Measurements from ENCODE around the gene OVCH1.
"Not testable (repeated sequence)": the region's sequence is repeated elsewhere in the genome, so short reads cannot be mapped to it uniquely, and the experiment has no call there.

The OVCH1 gene

DNA sequence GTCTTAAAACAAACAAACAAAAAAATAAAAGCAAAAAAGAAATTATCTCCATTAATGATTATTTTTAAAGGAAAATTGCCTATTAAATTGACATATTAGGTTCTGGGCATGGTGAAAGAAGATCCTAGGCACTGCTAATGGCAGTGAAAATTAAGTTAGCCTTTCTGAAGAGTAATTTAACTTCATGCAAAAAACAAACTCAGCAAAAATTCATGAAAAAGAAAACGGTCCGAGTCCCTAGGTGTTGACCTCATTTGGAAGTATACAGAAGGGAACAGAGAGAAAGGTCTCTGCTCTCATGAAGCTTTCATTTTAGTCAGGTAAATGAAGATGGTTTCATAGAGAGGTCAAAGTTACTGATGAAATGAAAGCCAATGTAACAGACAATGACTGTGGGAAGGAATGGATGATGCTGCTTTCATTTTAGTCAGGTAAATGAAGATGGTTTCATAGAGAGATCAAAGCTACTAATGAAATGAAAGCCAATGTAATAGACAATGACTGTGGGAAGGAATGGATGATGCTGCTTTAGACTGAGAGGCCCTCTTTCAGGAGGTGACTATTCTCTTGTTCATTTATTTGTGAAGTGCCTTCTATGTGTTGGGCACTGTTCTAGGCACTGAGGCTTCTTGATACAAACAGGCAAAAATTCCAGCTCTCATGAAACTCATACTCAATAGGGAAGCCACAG is 50.1 kb downstream of the OVCH1 start:
- Mint-ChIP-seq H3K27me3 (peaks cover 8% of the 10 kb centered on the region), H3K9me3 (ENCODE audit: low read depth) (no peaks in the 10 kb centered on the region), H3K4me1 (ENCODE audit: low read depth) (no peaks in the 10 kb centered on the region), H3K36me3 (no peaks in the 10 kb centered on the region), H3K27ac (no peak overlapping the region), H3K4me3 (no peak overlapping the region)

DNA sequence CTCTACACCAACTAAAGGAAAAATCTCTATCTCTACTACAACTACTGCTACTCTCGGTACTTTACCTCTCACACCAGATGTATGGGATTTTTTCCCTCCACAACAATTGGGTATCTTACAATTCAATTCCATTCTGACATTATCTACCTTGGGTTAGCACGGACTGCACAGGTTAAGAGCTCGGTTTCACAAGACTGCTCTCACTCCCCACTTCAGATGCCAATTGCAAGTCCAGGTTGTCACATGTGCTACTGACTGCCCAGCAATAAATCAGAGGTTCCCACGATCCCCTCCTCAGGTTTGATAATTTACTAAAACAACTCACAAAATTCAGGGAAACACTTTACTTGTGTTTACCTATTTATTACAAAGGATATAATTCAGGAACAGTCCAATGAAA is 58.0 kb downstream of the OVCH1 start:
- peaks cover 12% of the 10 kb centered on the region for H3K27me3 Mint-ChIP-seq
- H3K4me3 Mint-ChIP-seq, result no peak overlapping the region
- no peaks in the 10 kb centered on the region for H3K4me1 Mint-ChIP-seq (ENCODE audit: low read depth)
- no peak overlapping the region for H3K27ac Mint-ChIP-seq
- no peaks in the 10 kb centered on the region for H3K36me3 Mint-ChIP-seq
- H3K9me3 Mint-ChIP-seq (ENCODE audit: low read depth), result no peaks in the 10 kb centered on the region

DNA sequence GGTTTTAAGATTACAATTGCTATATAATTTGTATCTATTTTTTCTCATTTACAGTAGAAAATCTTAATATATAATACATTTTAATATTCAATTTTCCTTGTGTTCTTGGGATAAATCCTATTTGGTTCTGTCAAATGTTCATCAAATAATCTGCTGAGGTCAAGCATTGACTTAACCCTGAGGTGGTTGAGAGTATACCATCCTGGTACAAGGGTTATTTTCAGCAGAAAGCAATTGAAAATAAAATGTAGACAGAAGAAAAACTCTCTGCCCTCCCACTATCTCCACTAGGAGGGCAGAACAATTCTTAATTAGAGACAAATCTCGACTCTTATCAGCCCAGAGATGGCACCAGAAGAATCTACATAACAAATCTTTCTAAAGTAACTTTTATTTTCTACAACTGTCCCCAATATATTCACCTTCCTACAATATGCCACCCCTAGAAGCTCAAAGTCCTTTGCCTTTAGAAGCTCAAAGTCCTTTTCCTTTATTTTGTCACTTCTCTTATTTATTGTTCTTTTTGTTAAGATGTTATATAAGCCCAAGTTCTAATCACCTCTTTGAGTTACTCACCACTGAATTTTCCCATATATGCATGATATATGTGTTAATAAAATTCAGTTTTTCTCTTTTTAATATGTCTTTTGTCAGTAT is 58.6 kb downstream of the OVCH1 start:
- H3K27ac Mint-ChIP-seq, result no peak overlapping the region
- H3K36me3 Mint-ChIP-seq, result no peaks in the 10 kb centered on the region
- H3K4me3 Mint-ChIP-seq, result no peak overlapping the region
- H3K9me3 Mint-ChIP-seq (ENCODE audit: low read depth), result no peaks in the 10 kb centered on the region
- peaks cover 12% of the 10 kb centered on the region for H3K27me3 Mint-ChIP-seq
- H3K4me1 Mint-ChIP-seq (ENCODE audit: low read depth), result no peaks in the 10 kb centered on the region

DNA sequence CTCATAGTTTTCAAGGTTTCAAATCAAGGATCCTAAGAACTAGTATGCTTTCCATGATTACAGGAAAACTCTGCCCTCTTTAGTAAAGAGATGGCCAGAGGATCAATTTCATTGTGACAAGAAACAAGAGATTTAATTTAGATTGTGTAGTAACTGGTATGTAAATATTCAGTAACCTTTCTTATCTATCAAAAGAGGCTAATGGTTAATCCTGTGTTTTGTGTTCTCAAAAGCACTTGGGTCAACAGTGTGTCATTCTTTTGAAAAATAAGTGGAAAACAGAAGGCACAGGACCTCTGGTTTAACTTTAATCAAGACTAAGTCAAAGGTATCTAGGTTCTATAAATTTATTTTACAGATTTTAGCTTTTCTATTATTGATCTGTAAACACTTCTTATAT is 59.9 kb downstream of the OVCH1 start:
- Mint-ChIP-seq H3K27ac (no peak overlapping the region), H3K36me3 (no peaks in the 10 kb centered on the region), H3K4me3 (no peak overlapping the region), H3K9me3 (ENCODE audit: low read depth) (no peaks in the 10 kb centered on the region), H3K4me1 (ENCODE audit: low read depth) (no peaks in the 10 kb centered on the region), H3K27me3 (peaks cover 11% of the 10 kb centered on the region)

DNA sequence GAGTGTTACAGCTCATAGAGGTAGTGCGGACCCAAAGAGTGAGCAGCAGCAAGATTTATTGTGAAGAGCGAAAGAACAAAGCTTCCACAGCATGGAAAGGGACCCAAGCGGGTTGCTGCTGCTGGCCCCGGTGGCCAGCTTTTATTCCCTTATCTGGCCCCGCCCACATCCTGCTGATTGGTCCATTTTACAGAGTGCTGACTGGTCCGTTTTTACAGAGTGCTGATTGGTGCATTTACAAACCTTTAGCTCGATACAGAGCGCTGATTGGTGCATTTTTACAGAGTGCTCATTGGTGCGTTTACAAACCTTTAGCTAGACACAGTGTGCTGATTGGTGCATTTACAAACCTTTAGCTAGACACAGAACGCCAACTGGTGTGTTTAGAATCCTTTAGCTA is 60.7 kb downstream of the OVCH1 start:
- not testable (repeated sequence) for H3K9me3 Mint-ChIP-seq (ENCODE audit: low read depth); H3K4me3 Mint-ChIP-seq; H3K27ac Mint-ChIP-seq; H3K4me1 Mint-ChIP-seq (ENCODE audit: low read depth); H3K36me3 Mint-ChIP-seq
- peaks cover 17% of the 10 kb centered on the region for H3K27me3 Mint-ChIP-seq

DNA sequence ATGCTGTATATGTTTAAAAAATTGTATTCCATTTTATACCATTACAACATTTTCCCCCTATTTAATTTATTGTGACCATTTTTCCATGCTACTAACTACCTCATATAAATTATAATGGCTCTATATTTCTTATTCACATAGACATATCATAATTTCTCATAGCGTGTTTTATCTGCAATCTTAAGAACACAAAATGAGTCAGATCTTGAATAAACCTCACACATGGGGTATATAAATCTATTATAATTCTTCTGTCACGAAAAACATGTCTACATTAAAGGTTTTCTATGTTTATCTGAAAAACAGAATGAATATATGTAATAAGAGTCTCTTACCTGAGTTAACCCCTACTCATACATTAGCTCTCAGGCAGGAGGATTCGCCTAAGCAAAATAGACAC is 66.0 kb downstream of the OVCH1 start:
- Mint-ChIP-seq H3K9me3 (ENCODE audit: low read depth) (no peaks in the 10 kb centered on the region), H3K27me3 (peaks cover 9% of the 10 kb centered on the region), H3K4me3 (no peak overlapping the region), H3K4me1 (ENCODE audit: low read depth) (peaks cover 3% of the 10 kb centered on the region), H3K27ac (no peak overlapping the region), H3K36me3 (no peaks in the 10 kb centered on the region)

DNA sequence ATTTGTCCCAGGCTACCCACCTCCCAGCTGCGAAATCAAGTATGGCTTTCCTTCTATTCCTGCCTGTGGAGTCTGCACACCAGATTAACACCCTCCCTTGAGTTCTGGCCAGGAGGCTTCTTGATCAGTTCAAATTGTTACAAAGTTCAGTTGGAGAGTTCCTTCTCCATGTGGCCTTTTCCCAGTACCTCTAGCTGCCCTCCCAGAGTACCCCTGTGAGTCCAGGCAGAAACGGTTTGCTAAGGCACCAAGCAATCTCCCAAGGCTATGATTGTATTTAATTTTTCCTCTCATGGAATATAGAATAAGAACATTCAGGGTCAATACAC is 66.8 kb downstream of the OVCH1 start:
- Mint-ChIP-seq H3K4me3 (no peak overlapping the region), H3K4me1 (ENCODE audit: low read depth) (peaks cover 3% of the 10 kb centered on the region), H3K36me3 (no peaks in the 10 kb centered on the region), H3K9me3 (ENCODE audit: low read depth) (no peaks in the 10 kb centered on the region), H3K27ac (no peak overlapping the region), H3K27me3 (peaks cover 7% of the 10 kb centered on the region)

DNA sequence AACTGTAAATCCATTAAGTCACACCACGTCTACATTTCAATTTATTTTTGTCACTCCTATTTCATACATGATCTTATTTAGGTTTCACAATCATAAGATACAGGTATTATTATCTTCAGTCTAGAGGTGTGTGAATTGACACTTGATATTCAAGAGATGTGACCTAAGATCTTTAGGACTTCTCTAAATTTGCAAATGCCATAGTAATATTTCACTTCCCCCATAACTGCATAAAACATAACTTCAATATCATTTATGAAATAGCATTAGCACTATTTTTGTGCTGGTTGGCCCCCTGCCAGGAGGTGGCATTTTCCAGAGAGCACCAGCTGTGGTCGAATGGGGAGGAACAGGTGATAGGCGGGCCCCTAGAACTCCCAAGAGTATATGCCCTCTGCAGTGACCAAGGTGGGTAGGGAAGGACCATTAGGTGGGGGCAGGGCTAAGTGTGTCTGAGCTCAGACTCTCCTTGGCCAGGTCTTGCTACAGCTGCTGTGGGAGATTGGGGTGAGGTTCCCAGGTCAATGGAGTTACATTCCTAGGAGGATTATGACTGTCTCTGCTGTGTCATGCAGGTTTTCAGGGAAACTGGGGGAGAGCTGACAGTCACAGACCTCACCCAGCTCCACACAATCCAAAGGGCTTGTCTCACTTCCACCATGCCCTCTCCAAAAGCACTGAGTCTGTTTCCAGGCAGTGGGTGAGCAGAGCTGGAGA is 67.3 kb downstream of the OVCH1 start:
- H3K4me3 Mint-ChIP-seq, result no peak overlapping the region
- H3K27ac Mint-ChIP-seq, result no peak overlapping the region
- peaks cover 3% of the 10 kb centered on the region for H3K4me1 Mint-ChIP-seq (ENCODE audit: low read depth)
- H3K9me3 Mint-ChIP-seq (ENCODE audit: low read depth), result no peaks in the 10 kb centered on the region
- H3K27me3 Mint-ChIP-seq, result peaks cover 7% of the 10 kb centered on the region
- no peaks in the 10 kb centered on the region for H3K36me3 Mint-ChIP-seq

DNA sequence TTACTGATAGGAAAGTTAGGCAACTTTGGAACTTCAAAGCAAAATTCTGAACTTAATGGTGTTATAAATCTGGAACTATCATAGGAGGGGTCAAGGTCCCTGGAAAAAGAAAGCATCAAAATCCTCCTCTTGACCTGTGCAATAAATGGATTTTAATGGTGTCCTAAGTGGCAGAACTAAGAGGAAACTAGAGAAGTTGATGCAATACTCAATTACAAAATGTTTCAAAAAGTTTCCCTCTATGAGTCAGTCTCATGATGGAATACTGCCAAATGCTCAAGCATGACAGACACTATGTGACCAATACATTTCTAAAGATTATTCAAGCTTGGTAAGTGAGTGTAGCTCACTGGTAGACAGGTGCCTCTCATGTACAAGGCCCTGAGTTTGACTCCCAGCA is 68.9 kb downstream of the OVCH1 start:
- Mint-ChIP-seq H3K4me3 (no peak overlapping the region), H3K27ac (no peak overlapping the region), H3K27me3 (peaks cover 8% of the 10 kb centered on the region), H3K4me1 (ENCODE audit: low read depth) (peaks cover 3% of the 10 kb centered on the region), H3K9me3 (ENCODE audit: low read depth) (no peaks in the 10 kb centered on the region), H3K36me3 (no peaks in the 10 kb centered on the region)

DNA sequence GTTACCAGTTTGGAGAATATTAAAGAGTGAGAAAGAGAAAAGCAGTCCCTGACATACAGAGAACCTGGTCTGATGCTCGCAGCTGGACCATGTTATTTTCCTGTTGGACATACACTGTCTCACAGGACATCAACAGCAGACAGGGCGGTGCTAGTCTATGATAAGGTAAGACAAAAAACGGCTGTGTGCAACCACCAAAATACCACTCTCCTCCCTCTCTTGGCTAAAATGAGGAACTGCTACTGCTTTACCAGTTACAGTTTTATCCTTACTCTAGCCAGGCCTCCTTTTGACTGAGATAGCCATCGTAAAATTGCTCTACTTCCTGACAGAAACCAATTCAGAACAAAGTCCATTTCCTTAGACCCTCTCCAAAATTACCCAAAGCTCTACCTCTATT is 69.5 kb downstream of the OVCH1 start:
- Mint-ChIP-seq H3K27ac (no peak overlapping the region), H3K4me1 (ENCODE audit: low read depth) (peaks cover 3% of the 10 kb centered on the region), H3K9me3 (ENCODE audit: low read depth) (no peaks in the 10 kb centered on the region), H3K27me3 (peaks cover 14% of the 10 kb centered on the region), H3K4me3 (no peak overlapping the region), H3K36me3 (peaks cover 3% of the 10 kb centered on the region)

DNA sequence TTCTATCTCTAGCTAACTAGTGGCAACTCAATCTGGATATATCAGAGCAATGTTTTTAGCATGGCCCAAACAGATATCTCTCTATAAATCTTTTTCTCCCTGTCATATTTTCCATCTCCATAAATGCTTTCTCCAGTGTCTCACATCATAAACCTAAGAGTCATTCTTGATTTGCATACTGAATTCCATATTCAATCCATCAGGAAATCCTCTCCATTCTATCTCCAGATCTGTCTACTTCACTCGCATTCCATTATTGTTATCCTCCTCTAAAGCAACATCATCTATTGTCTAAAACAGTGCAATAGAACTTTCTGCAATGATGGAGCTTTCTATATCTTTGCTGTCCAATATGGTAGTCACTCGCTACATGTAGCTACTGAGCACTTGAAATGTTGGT is 71.0 kb downstream of the OVCH1 start:
- no peak overlapping the region for H3K27ac Mint-ChIP-seq
- no peaks in the 10 kb centered on the region for H3K9me3 Mint-ChIP-seq (ENCODE audit: low read depth)
- peaks cover 3% of the 10 kb centered on the region for H3K36me3 Mint-ChIP-seq
- H3K27me3 Mint-ChIP-seq, result peaks cover 10% of the 10 kb centered on the region
- no peak overlapping the region for H3K4me3 Mint-ChIP-seq
- H3K4me1 Mint-ChIP-seq (ENCODE audit: low read depth), result peaks cover 3% of the 10 kb centered on the region

DNA sequence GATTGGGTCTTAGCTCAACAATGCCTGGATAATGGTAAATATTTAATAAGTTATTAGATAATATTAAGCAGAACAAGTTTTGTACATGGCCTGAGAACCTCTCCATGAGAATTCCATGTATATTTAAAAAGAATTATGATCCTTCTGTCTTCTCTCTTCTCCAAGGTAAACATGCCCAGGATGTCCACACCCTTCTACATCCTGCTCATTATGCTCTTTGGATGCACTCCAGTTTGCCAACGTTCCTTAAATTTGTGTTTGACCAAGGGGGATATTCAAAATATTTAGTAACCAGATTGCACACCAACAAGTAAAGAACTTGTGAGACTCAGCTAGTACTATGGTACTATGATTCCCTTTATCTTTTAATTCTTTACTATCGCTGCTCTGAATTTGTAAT is 71.8 kb downstream of the OVCH1 start:
- Mint-ChIP-seq H3K36me3 (peaks cover 3% of the 10 kb centered on the region), H3K27ac (no peak overlapping the region), H3K27me3 (peaks cover 10% of the 10 kb centered on the region), H3K4me1 (ENCODE audit: low read depth) (peaks cover 3% of the 10 kb centered on the region), H3K4me3 (no peak overlapping the region), H3K9me3 (ENCODE audit: low read depth) (no peaks in the 10 kb centered on the region)

DNA sequence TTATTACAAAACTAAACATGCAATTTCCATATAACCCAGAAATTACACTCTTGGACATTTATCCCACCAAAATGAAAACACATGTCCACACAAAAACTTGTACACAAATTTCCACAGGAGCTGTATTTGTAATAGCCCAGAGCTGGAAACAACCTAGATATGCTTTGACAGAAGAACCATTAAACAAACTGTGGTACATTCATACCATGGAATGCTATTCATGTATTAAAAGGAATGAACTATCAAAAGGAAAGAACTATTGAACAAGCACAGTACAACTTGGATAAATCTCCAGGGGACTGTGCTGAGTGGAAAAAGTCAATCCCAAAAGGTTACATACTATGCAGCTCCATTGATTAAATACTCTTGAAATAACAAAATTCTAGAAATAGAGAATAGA is 80.7 kb downstream of the OVCH1 start:
- H3K36me3 Mint-ChIP-seq, result no peaks in the 10 kb centered on the region
- no peak overlapping the region for H3K27ac Mint-ChIP-seq
- H3K27me3 Mint-ChIP-seq, result peaks cover 14% of the 10 kb centered on the region
- H3K4me3 Mint-ChIP-seq, result no peak overlapping the region
- no peaks in the 10 kb centered on the region for H3K4me1 Mint-ChIP-seq (ENCODE audit: low read depth)
- H3K9me3 Mint-ChIP-seq (ENCODE audit: low read depth), result peaks cover 3% of the 10 kb centered on the region

DNA sequence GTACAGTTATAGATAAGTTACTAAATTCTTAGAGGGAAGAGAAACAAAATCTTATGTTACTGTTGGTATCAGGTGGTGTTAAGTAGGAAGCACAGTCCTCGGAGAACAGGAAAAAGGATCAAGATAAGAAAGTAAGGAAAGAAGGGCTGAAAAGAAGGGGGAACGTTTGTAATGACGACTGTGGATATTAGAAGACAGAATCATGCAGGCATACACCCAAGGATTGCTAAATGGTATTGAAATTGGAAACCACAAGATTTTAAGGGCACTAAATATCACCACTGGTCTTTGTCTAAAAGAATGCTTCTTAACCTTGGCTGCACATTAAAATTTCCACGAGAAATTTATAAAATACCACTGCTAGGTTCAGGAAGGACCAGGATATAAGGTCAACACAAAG is 82.4 kb downstream of the OVCH1 start:
- Mint-ChIP-seq H3K4me3 (no peak overlapping the region), H3K9me3 (ENCODE audit: low read depth) (peaks cover 3% of the 10 kb centered on the region), H3K27ac (no peak overlapping the region), H3K4me1 (ENCODE audit: low read depth) (no peaks in the 10 kb centered on the region), H3K27me3 (peaks cover 13% of the 10 kb centered on the region), H3K36me3 (no peaks in the 10 kb centered on the region)

DNA sequence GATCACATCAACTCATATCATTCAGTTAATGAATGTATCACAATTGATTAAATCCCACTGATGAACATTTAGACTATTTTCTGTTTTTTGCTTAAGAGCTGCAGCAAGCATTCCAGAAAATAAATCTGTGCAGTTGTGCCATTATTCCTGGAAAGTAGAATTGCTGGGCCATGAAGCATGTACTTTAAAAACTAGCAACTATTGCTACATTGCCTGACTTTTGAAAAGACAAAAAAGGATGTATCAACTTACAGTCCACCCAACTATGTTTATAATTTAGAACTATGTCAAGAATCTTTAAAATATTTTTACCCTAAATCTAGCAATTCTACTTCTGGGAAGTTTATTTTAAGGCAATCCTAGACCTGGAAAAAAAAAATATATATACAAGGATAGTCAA is 83.1 kb downstream of the OVCH1 start:
- Mint-ChIP-seq H3K9me3 (ENCODE audit: low read depth) (peaks cover 6% of the 10 kb centered on the region), H3K36me3 (no peaks in the 10 kb centered on the region), H3K27ac (no peak overlapping the region), H3K27me3 (peaks cover 11% of the 10 kb centered on the region), H3K4me1 (ENCODE audit: low read depth) (no peaks in the 10 kb centered on the region), H3K4me3 (no peak overlapping the region)

DNA sequence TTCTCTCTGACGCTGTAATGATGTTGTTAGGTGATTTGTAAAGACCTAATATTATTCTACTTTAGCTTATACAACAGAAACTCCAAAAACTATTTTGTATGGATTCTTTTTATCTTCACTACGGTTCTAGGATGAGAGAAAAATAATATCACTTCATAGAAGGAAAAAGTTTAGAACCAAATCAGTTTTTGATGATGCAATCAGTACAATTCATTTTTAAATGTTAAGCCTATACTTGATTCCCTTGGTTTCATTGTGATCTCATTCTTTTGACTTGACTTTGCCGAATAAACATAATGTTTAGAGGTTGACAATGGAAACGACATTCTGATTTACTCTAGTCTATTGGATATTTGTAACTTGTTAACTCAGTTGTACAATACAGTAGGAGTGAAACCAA is 91.9 kb downstream of the OVCH1 start:
- H3K27me3 Mint-ChIP-seq, result peaks cover 7% of the 10 kb centered on the region
- no peaks in the 10 kb centered on the region for H3K36me3 Mint-ChIP-seq
- no peaks in the 10 kb centered on the region for H3K4me1 Mint-ChIP-seq (ENCODE audit: low read depth)
- H3K9me3 Mint-ChIP-seq (ENCODE audit: low read depth), result peaks cover 3% of the 10 kb centered on the region
- no peak overlapping the region for H3K27ac Mint-ChIP-seq
- H3K4me3 Mint-ChIP-seq, result no peak overlapping the region

Data from activated naive CD8-positive, alpha-beta T cell (primary cell).